Progenitor cell of endocrine pancreas (in vitro differentiated cells): Measurements from ENCODE around the gene SLC12A2. TPM values are rescaled to one million over a fixed set of nuclear protein-coding genes. Genes with fewer than 3 reads are reported as not detected.
A peak's percentile ranks its signal among the peaks of the same experiment; 100 is the strongest.

ENCODE experiments used
- DNase-seq: peaks from one replicate; pipeline ENCODE4 v3.0.0; 2021; ENCODE audit warnings: low spot score; ENCODE audit not compliant: unreplicated experiment
- H3K27ac Mint-ChIP-seq: 2 replicates; pipeline ENCODE4 v1.8.0; 2021; ENCODE audit warnings: mild to moderate bottlenecking, moderate library complexity, mixed read lengths
- H3K27me3 Mint-ChIP-seq: 2 replicates; pipeline ENCODE4 v1.8.0; 2021; ENCODE audit warnings: mixed read lengths
- H3K36me3 Mint-ChIP-seq: 2 replicates; pipeline ENCODE4 v1.8.0; 2022; ENCODE audit warnings: mixed read lengths; ENCODE audit not compliant: insufficient read depth
- H3K4me1 Mint-ChIP-seq: 2 replicates; pipeline ENCODE4 v1.8.0; 2021; ENCODE audit warnings: low read depth, mixed read lengths
- H3K4me3 Mint-ChIP-seq: 2 replicates; pipeline ENCODE4 v1.8.0; 2021; ENCODE audit warnings: low read depth, mild to moderate bottlenecking, moderate library complexity, mixed read lengths
- H3K9me3 Mint-ChIP-seq: 2 replicates; pipeline ENCODE4 v1.8.0; 2021; ENCODE audit warnings: low read depth, mixed read lengths
- CTCF ChIP-seq: fragments of 200-600 bp; sonication (generic); IDR thresholded peaks from one replicate; pipeline ENCODE4 v1.5.0; 2021; ENCODE audit warnings: antibody characterized with exemption, mild to moderate bottlenecking; ENCODE audit not compliant: unreplicated experiment
- total RNA-seq: library from RNA; stranded (reverse); gene quantifications from 2 replicates; pipeline ENCODE4 v1.2.1, GENCODE V29; 2021

Gene SLC12A2
- total RNA-seq, 1 donor from 2014 or later = 51.7 TPM

- no peaks in the 10 kb centered on the region for H3K9me3 Mint-ChIP-seq
- TF ChIP-seq CTCF = no peak
- no peak for DNase-seq
- peaks cover 7% of the 10 kb centered on the region for H3K36me3 Mint-ChIP-seq
- H3K4me1 Mint-ChIP-seq = peaks cover 14% of the 10 kb centered on the region
- no peak overlapping the region for H3K27ac Mint-ChIP-seq
- peaks cover 11% of the 10 kb centered on the region for H3K27me3 Mint-ChIP-seq
- no peak overlapping the region for H3K4me3 Mint-ChIP-seq
Observed at GRCh38 chr5:128202320-128202719, 118.8 kb downstream of the SLC12A2 start.

GRCh38 chr5:128208436-128208835 lies 124.9 kb downstream of the SLC12A2 start:
- peaks cover 2% of the 10 kb centered on the region for H3K4me1 Mint-ChIP-seq

GRCh38 chr5:128212191-128212806 lies 128.7 kb downstream of the SLC12A2 start:
- no peak overlapping the region for H3K4me3 Mint-ChIP-seq
- H3K36me3 Mint-ChIP-seq = no peaks in the 10 kb centered on the region
- TF ChIP-seq CTCF = no peak
- no peak overlapping the region for H3K27ac Mint-ChIP-seq
- peaks cover 6% of the 10 kb centered on the region for H3K27me3 Mint-ChIP-seq
- H3K9me3 Mint-ChIP-seq = no peaks in the 10 kb centered on the region
- no peak for DNase-seq
- peaks cover 2% of the 10 kb centered on the region for H3K4me1 Mint-ChIP-seq

More at GRCh38 chr5:128208436-128208835, 124.9 kb downstream of the SLC12A2 start:
- DNase-seq = no peak
- H3K27ac Mint-ChIP-seq = no peak overlapping the region
- H3K36me3 Mint-ChIP-seq = no peaks in the 10 kb centered on the region
- H3K4me3 Mint-ChIP-seq = no peak overlapping the region
- TF ChIP-seq CTCF = no peak
- no peaks in the 10 kb centered on the region for H3K9me3 Mint-ChIP-seq
- no peaks in the 10 kb centered on the region for H3K27me3 Mint-ChIP-seq

- peak; percentile 31 for DNase-seq
- no peak overlapping the region for H3K27ac Mint-ChIP-seq
- H3K4me1 Mint-ChIP-seq = peaks cover 2% of the 10 kb centered on the region
- peak; percentile 92 for TF ChIP-seq CTCF
- peaks cover 6% of the 10 kb centered on the region for H3K27me3 Mint-ChIP-seq
- no peaks in the 10 kb centered on the region for H3K36me3 Mint-ChIP-seq
- H3K4me3 Mint-ChIP-seq = no peak overlapping the region
- no peaks in the 10 kb centered on the region for H3K9me3 Mint-ChIP-seq
Observed at GRCh38 chr5:128213340-128213739, 129.8 kb downstream of the SLC12A2 start.

- Mint-ChIP-seq H3K27me3 (peaks cover 6% of the 10 kb centered on the region), H3K27ac (no peak overlapping the region), H3K9me3 (no peaks in the 10 kb centered on the region), H3K4me3 (no peak overlapping the region), H3K36me3 (no peaks in the 10 kb centered on the region), H3K4me1 (peaks cover 2% of the 10 kb centered on the region)
- no peak for TF ChIP-seq CTCF
- no peak for DNase-seq
Observed at GRCh38 chr5:128213833-128214232, 130.3 kb downstream of the SLC12A2 start.
